ENCODE measurements around the gene RHOF.

- TF ChIP-seq CTCF (IDR thresholded peaks at IDR 0.05) (no peak), POLR2A (IDR thresholded peaks at IDR 0.05) (peak; percentile 99)
Measured at GRCh38 chr12:121802843-121803698, 9.6 kb upstream of the RHOF start.
